Stimulated activated CD4-positive, alpha-beta T cell treated with anti-CD3 and anti-CD28 coated beads, Interleukin-2, amount 100 ng/mL, for 48 hours (primary cell): Measurements from ENCODE around the gene NUCKS1.
A peak's percentile ranks its signal among the peaks of the same experiment; 100 is the strongest.

Source experiments
- DNase-seq, 2 donors: peaks; one replicate each; pipeline ENCODE4 v3.0.0-alpha.2; 2020

The NUCKS1 gene

GRCh38 chr1:205693421-205693991 is 56.5 kb downstream of the NUCKS1 start:
- DNase-seq: no peak

GRCh38 chr1:205692423-205692822 is 57.6 kb downstream of the NUCKS1 start:
- no peak for DNase-seq

- no peak for DNase-seq
Observed at GRCh38 chr1:205690122-205690756, 59.7 kb downstream of the NUCKS1 start.

- DNase-seq: no peak
Observed at GRCh38 chr1:205689479-205689878, 60.5 kb downstream of the NUCKS1 start.

GRCh38 chr1:205688171-205689080 is 61.6 kb downstream of the NUCKS1 start:
- no peak for DNase-seq

GRCh38 chr1:205687242-205687641 is 62.7 kb downstream of the NUCKS1 start:
- DNase-seq: no peak

- DNase-seq: no peak
Observed at GRCh38 chr1:205681364-205681763, 68.6 kb downstream of the NUCKS1 start.

- DNase-seq: peak; percentile 10 to 16
Observed at GRCh38 chr1:205680073-205680851, 69.7 kb downstream of the NUCKS1 start, which contains the start of gene SLC45A3. SLC45A3 (minus strand) TSS chr1:205680509; CDS start chr1:205664656, 15,853 bp downstream.

GRCh38 chr1:205678286-205679111 is 71.5 kb downstream of the NUCKS1 start:
- DNase-seq: no peak

GRCh38 chr1:205677167-205677566 is 72.8 kb downstream of the NUCKS1 start:
- DNase-seq: no peak

- no peak for DNase-seq
Observed at GRCh38 chr1:205676597-205676996, 73.4 kb downstream of the NUCKS1 start.

GRCh38 chr1:205676002-205676401 is 74.0 kb downstream of the NUCKS1 start:
- DNase-seq: no peak

GRCh38 chr1:205675247-205675646 is 74.7 kb downstream of the NUCKS1 start:
- DNase-seq: no peak

- DNase-seq: no peak
Observed at GRCh38 chr1:205672970-205673369, 77.0 kb downstream of the NUCKS1 start.

- no peak for DNase-seq
Observed at GRCh38 chr1:205672395-205672889, 77.5 kb downstream of the NUCKS1 start.

- no peak for DNase-seq
Observed at GRCh38 chr1:205670611-205671430, 79.2 kb downstream of the NUCKS1 start.

GRCh38 chr1:205670150-205670446 is 79.9 kb downstream of the NUCKS1 start:
- no peak for DNase-seq

- DNase-seq: no peak
Observed at GRCh38 chr1:205669341-205670149, 80.4 kb downstream of the NUCKS1 start.

- no peak for DNase-seq
Observed at GRCh38 chr1:205668951-205669340, 81.0 kb downstream of the NUCKS1 start.
